H1 (cell line): ENCODE results near the gene SLC48A1. TPM values are rescaled to one million over a fixed set of nuclear protein-coding genes. Genes with fewer than 3 reads are reported as not detected.

Experiments used
- ATF3 ChIP-seq: IDR thresholded peaks from 2 replicates; pipeline ENCODE4 v1.6.1; 2011; ENCODE audit warnings: low read depth, mild to moderate bottlenecking, low read length; ENCODE audit not compliant: insufficient read depth
- CBX5 ChIP-seq: fragments of 300-800, 300-1000 bp; sonication (generic); IDR thresholded peaks from 2 replicates; pipeline ENCODE4 v1.7.1; 2016; ENCODE audit warnings: antibody characterized with exemption, low read length, low read depth
- EGR1 ChIP-seq: IDR thresholded peaks from 2 replicates; pipeline ENCODE4 v1.6.1; 2011; ENCODE audit warnings: low read depth, low read length, borderline replicate concordance
- HDAC2 ChIP-seq, 2 experiments: fragments of 300-600 bp in 1 of 2; sonication (generic) in 1 of 2; IDR thresholded peaks; 2 replicates each; pipeline ENCODE4 v1.6.1; 2011 to 2012; ENCODE audit warnings: low read depth in 2 of 2, low read length in 2 of 2, mild to moderate bottlenecking in 2 of 2, moderate library complexity in 2 of 2, borderline replicate concordance in 1 of 2, inconsistent platforms in 1 of 2
- HDAC6 ChIP-seq: IDR thresholded peaks from one replicate; pipeline ENCODE4 v1.7.1; 2012; ENCODE audit warnings: low read depth, mild to moderate bottlenecking, inconsistent platforms, low read length, moderate library complexity
- JUND ChIP-seq: IDR thresholded peaks from 2 replicates; pipeline ENCODE4 v1.6.1; 2011; ENCODE audit warnings: mild to moderate bottlenecking, improper control_type of control experiment, low read length
- TAF7 ChIP-seq: optimal IDR thresholded peaks from 2 replicates; pipeline ENCODE3; 2011; ENCODE audit warnings: low read depth, mild to moderate bottlenecking, inconsistent platforms, low read length, moderate library complexity, borderline replicate concordance
- polyA plus RNA-seq, 7 experiments: library from polyadenylated mRNA; depleted of rRNA in 3 of 7; stranded (reverse) in 5 of 7; unstranded in 2 of 7; fragments of >200 nt in 5 of 7; fragments of 200-250 nt in 2 of 7; gene quantifications; 1 replicate in 5 of 7; 2 replicates in 1 of 7; 4 replicates in 1 of 7; pipeline versions ENCODE4 v1.2.1 to v1.2.3, GENCODE V29; 2011 to 2013; ENCODE audit warnings: missing spikeins in 2 of 7, mixed read lengths in 2 of 7
- total RNA-seq: library from RNA; stranded (reverse); fragmentation: NEBNext Ultra II Directional; extraction: Animal tissue kit (Norgen Biotek cat#: 25700); gene quantifications from 2 replicates; pipeline ENCODE4 v1.2.1, GENCODE V29; 2021

The SLC48A1 gene
- total and polyA plus RNA-seq, 2 of the 8 experiments (the other 6 are each of a cell fraction or from before 2014, with no cell fraction given), result 9.5 to 14.1 TPM

- TF ChIP-seq ATF3, result no peak
- no peak for TF ChIP-seq HDAC6
- TF ChIP-seq CBX5, result no peak
- TF ChIP-seq TAF7, result no peak
- no peak for TF ChIP-seq JUND
- TF ChIP-seq EGR1, result no peak
- TF ChIP-seq HDAC2 (IDR thresholded peaks at IDR 0.05; ENCODE audit: borderline replicate concordance in 1 of 2, low read depth in 2 of 2, low read length in 2 of 2), result no peak
These were observed 47.8 kb upstream of the SLC48A1 start, which contains the start of gene ENDOU (continued) for GRCh38 chr12:47725091-47725772.
